ENCODE results near the gene TBC1D2. TPM values are rescaled to one million over a fixed set of nuclear protein-coding genes. Genes with fewer than 3 reads are reported as not detected.

Gene TBC1D2
- total and polyA plus RNA-seq, 10 of the 15 experiments (the other 5 are each of a cell fraction or from before 2014, with no cell fraction given), result 0.04 to 1.6 (median 1.1) TPM

- Histone ChIP-seq H3K4me3 (no peak overlapping the region), H3K79me2 (ENCODE audit: control insufficient read depth, insufficient read depth, low read length) (no peaks in the 10 kb centered on the region), H3K27ac (ENCODE audit: control insufficient read depth, insufficient read depth) (no peak overlapping the region), H3K9ac (ENCODE audit: control insufficient read depth, insufficient read depth, low read length) (no peak overlapping the region), H4K20me1 (ENCODE audit: control insufficient read depth, insufficient read depth) (no peaks in the 10 kb centered on the region), H3K27me3 (replicated peaks in 1 of 2; ENCODE audit: control insufficient read depth in 2 of 2, insufficient read depth in 2 of 2, low read length in 1 of 2) (no peaks in the 10 kb centered on the region), H3K36me3 (ENCODE audit: control insufficient read depth in 2 of 2, insufficient read depth in 2 of 2, low read length in 1 of 2) (no peaks in the 10 kb centered on the region), H3K4me1 (ENCODE audit: control insufficient read depth, insufficient read depth, low read length) (peaks cover 5% of the 10 kb centered on the region; the same call in 1 of the 2 replicates), H2AFZ (ENCODE audit: control insufficient read depth, low read depth, low read length) (no peak overlapping the region), H3K9me3 (replicated peaks; ENCODE audit: control insufficient read depth, insufficient read depth, low read length) (no peaks in the 10 kb centered on the region), H3K4me2 (ENCODE audit: control insufficient read depth, insufficient read depth) (no peak overlapping the region)
- CTCF ChIA-PET, result interaction anchor here (0.9 to 1.3 kb wide), 3 partner anchors 27 to 85 kb away, joined by 3 to 4 read pairs (median 4); no protein-coding TSS in a partner anchor
- FAIRE-seq (no peak), ATAC-seq (no peak), DNase-seq (ENCODE audit: low read depth, low spot score) (no peak)
- WGBS (ENCODE audit: insufficient coverage, insufficient replicate concordance, low lambda C conversion rate, missing lambda C conversion rate), result 54% methylated on average over 6 of the region's 6 CpGs
- no TSS peak for BruUV-seq (replicated peaks)
- SMC1A ChIA-PET (ENCODE audit: uncharacterized antibody, unreplicated experiment), result interaction anchor here (1.0 kb wide), 1 partner anchor 32 kb away, joined by 3 read pairs; no protein-coding TSS in a partner anchor
- POLR2A ChIA-PET, result no interaction called here
- RAD21 ChIA-PET (ENCODE audit: unreplicated experiment), result no interaction called here
- intact Hi-C loops (cut with micrococcal nuclease; ENCODE audit: unreplicated experiment), result no loop called here
- in situ Hi-C loops (cut with MboI), result no loop called here
- TF ChIP-seq MXI1 (IDR thresholded peaks at IDR 0.05; ENCODE audit: low read depth, low read length) (no peak), ZBTB33 (IDR thresholded peaks at IDR 0.05) (no peak), ATF2 (IDR thresholded peaks at IDR 0.05; ENCODE audit: low read length) (no peak), HDAC6 (IDR thresholded peaks at IDR 0.05; ENCODE audit: unreplicated experiment) (no peak), RBBP5 (conservative IDR thresholded peaks at IDR 0.05) (no peak), FOXK2 (IDR thresholded peaks at IDR 0.05) (no peak), SMARCA5 (IDR thresholded peaks at IDR 0.05) (no peak), ZNF687 (IDR thresholded peaks at IDR 0.05) (no peak), RELA (IDR thresholded peaks at IDR 0.05; ENCODE audit: borderline replicate concordance, partially characterized antibody) (no peak), SIN3A (IDR thresholded peaks at IDR 0.05; ENCODE audit: low read depth, low read length) (no peak), MTA3 (IDR thresholded peaks at IDR 0.05; ENCODE audit: borderline replicate concordance, low read length) (no peak), ZSCAN29 (IDR thresholded peaks at IDR 0.05) (no peak), MLLT1 (IDR thresholded peaks at IDR 0.05) (no peak), YY1 (IDR thresholded peaks at IDR 0.05; ENCODE audit: low read depth, low read length) (no peak), SMAD5 (IDR thresholded peaks at IDR 0.05; ENCODE audit: low read depth) (no peak), RAD51 (IDR thresholded peaks at IDR 0.05) (no peak)
These were observed 95.7 kb downstream of the TBC1D2 start for GRCh38 chr9:98159790-98160189.
